NCI-H2029 (cell line): Measurements from ENCODE around the gene AP1S3.

Experiments used
- DNase-seq: peaks from one replicate; lab custom pipeline; 2025; lab: John Stamatoyannopoulos, UW

The AP1S3 gene

DNA sequence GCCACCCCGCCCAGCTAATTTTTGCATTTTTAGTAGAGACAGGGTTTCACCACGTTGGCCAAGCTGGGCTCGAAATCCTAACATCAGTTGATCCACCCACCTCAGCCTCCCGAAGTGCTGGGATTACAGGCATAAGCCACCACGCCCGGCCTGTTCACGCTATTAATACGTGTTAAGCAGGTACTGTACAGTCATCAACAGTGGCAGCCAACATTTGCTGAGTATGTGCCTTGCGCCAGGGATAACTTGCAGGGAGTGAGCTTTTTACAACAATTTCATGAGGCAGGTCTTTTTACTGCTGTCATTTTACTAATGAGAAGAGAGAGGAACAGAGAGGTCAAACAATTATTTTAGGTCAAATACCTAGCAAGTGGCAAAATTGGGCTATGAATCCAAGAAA lies 115.2 kb downstream of the AP1S3 start:
- no peak for DNase-seq

DNA sequence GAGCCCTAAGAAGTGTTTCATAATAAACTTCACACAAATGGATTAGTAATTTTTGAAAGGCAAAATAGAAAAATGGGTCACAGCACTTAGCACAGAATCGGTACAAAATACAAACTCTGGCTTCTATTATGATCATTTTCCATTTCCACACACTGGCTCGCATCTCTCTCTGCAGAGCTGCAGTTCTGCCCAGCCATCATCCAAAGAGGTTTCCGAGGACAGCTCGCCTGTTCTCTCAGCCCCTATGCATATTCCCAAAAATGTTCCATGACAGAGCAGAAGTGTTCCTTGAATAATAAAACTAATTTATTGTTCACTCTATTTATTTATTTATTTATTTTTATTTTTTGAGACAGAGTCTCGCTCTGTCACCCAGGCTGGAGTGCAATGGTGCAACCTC lies 115.6 kb downstream of the AP1S3 start:
- DNase-seq: no peak

DNA sequence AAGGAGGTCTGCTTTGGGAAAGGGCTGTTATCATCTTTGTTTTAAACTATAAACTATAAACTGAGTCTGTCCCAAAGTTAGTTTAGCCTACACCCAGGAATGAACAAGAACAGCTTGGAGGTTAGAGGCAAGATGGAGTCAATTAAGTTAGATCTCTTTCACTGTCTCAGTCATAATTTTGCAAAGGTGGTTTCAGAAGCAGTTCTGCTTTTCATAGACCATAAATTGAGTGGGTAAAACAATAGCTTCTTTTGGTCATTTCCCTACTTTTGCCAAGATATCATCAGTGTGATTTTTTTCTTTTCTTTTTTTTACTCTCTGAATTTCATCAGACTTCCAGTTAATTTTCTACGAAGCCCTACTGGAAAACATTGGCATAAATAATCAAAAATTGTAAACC lies 117.0 kb downstream of the AP1S3 start:
- DNase-seq: no peak

DNA sequence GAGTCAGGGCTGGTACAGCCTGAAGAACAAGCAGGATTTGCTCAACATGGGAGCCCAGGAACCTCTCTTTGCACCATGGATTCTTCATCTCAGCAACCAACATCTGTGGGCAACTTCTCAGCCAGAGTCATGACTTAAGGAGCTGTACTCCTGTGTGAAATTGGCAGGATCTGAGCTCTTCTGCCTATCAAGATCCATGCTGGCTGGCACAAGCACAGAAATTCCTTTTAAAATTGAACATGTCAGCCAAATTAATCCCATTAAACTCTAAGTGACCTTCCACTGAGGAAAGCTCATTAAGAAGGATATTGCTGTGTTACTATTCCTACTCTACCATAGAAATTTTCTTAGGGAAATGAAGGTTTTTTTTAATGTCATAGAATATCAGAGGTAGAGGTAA lies 124.7 kb downstream of the AP1S3 start:
- DNase-seq: no peak

DNA sequence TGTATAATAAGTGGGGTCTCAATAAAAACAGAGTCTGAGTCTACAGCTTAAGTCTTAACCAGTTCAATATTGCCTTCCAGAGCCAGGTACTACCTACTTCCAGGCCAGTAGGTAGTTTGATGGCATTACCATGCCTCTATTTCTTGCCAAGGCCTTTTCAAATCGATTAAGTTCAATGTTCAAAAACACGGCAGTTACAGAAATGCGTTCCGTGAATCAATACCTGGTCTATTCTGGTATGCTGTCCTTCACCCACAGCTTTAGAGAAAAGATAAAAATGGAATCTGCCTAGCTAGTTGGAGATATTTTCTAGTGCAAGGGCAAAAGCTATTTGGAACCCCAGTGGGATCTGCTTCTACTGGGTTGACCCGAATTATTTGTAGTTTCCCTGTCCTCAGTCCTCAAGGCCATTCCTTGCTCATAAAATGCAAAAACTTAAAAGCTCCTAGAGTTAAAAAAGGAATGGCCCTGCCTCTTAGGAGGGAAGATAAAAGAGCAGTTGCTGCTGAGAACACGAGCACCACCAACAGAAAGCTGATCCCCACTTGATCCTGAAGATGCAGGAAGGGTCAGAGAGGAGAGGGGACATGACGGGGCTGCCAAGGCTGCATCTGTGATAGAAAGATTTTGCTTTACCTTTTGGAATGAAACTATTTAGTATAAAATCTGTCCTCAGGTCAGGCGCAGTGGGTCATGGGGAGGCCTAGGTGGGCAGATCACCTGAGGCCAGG lies 125.6 kb downstream of the AP1S3 start:
- DNase-seq: no peak
